Activated B cell treated with CpG ODN at 0.5 μM for 24 hours (primary cell): ENCODE data around the gene HAGH. TPM values are rescaled to one million over a fixed set of nuclear protein-coding genes. Genes with fewer than 3 reads are reported as not detected.

ENCODE experiments used
- ATAC-seq: fragments of 200-7000 bp; cut with Tn5 transposase; one replicate; pipeline ENCODE4 v1.10.0; 2021; ENCODE audit warnings: low read depth, mild to moderate bottlenecking, moderate library complexity
- CTCF ChIA-PET: fragments of 350-600 bp; sonication (Branson Sonifier 250); formaldehyde crosslinking; loops from one replicate; lab custom pipeline; 2021; ENCODE audit warnings: antibody characterized with exemption; lab: Charles Lee
- POLR2A ChIA-PET: fragments of 350-600 bp; sonication (Branson Sonifier 250); formaldehyde crosslinking; loops from one replicate; lab custom pipeline; 2021; ENCODE audit warnings: antibody characterized with exemption; lab: Charles Lee
- DNase-seq: peaks from one replicate; pipeline ENCODE4 v3.0.0; 2022
- H3K27ac Mint-ChIP-seq: one replicate; pipeline ENCODE4 v1.8.0; 2020; ENCODE audit warnings: mixed read lengths
- H3K27me3 Mint-ChIP-seq: one replicate; pipeline ENCODE4 v1.8.0; 2021; ENCODE audit warnings: mixed read lengths
- H3K36me3 Mint-ChIP-seq: one replicate; pipeline ENCODE4 v1.8.0; 2021; ENCODE audit warnings: low read depth, mixed read lengths
- H3K4me1 Mint-ChIP-seq: one replicate; pipeline ENCODE4 v1.8.0; 2021; ENCODE audit warnings: mixed read lengths
- H3K4me3 Mint-ChIP-seq: one replicate; pipeline ENCODE4 v1.8.0; 2020; ENCODE audit warnings: mild to moderate bottlenecking, mixed read lengths
- H3K9me3 Mint-ChIP-seq: one replicate; pipeline ENCODE4 v1.8.0; 2020; ENCODE audit warnings: mixed read lengths
- CTCF ChIP-seq: fragments of 200-600 bp; IDR thresholded peaks from one replicate; pipeline ENCODE4 v1.8.0; 2022; ENCODE audit warnings: antibody characterized with exemption, mild to moderate bottlenecking
- intact Hi-C: fragments of 100-400 bp; cut with micrococcal nuclease; formaldehyde crosslinking; loops from one replicate; pipeline ENCODE4 v1.15.1; 2024
- total RNA-seq: library from RNA; stranded (reverse); gene quantifications from 2 replicates; pipeline ENCODE4 v1.2.3, GENCODE V29; 2022

HAGH gene
- total RNA-seq, 1 donor from 2014 or later, result 19.5 TPM

GRCh38 chr16:1845985-1846384 is 19.4 kb upstream of the HAGH start:
- POLR2A ChIA-PET, result no interaction called here
- ATAC-seq (no peak), DNase-seq (no peak)
- TF ChIP-seq CTCF, result no peak
- no peak overlapping the region for H3K4me3 Mint-ChIP-seq
- H3K27me3 Mint-ChIP-seq, result peaks cover 8% of the 10 kb centered on the region
- no peaks in the 10 kb centered on the region for H3K4me1 Mint-ChIP-seq
- H3K27ac Mint-ChIP-seq, result no peak overlapping the region
- CTCF ChIA-PET, result no interaction called here
- intact Hi-C loops, result no loop called here
- no peaks in the 10 kb centered on the region for H3K36me3 Mint-ChIP-seq
- no peaks in the 10 kb centered on the region for H3K9me3 Mint-ChIP-seq

GRCh38 chr16:1839554-1839953 is 12.9 kb upstream of the HAGH start:
- H3K27ac Mint-ChIP-seq, result no peak overlapping the region
- intact Hi-C loops, result no loop called here
- DNase-seq, result no peak

GRCh38 chr16:1834096-1834495 is 7.5 kb upstream of the HAGH start:
- no peak overlapping the region for H3K27ac Mint-ChIP-seq
- TF ChIP-seq CTCF, result no peak
- H3K4me3 Mint-ChIP-seq, result no peak overlapping the region
- intact Hi-C loops, result no loop called here
- DNase-seq (no peak), ATAC-seq (no peak)
- CTCF ChIA-PET, result no interaction called here
- peaks cover 6% of the 10 kb centered on the region for H3K36me3 Mint-ChIP-seq
- no peaks in the 10 kb centered on the region for H3K27me3 Mint-ChIP-seq
- H3K4me1 Mint-ChIP-seq, result peaks cover 6% of the 10 kb centered on the region
- POLR2A ChIA-PET, result no interaction called here
- H3K9me3 Mint-ChIP-seq, result no peaks in the 10 kb centered on the region

More at GRCh38 chr16:1839554-1839953, 12.9 kb upstream of the HAGH start:
- no peaks in the 10 kb centered on the region for H3K4me1 Mint-ChIP-seq
- TF ChIP-seq CTCF, result no peak
- ATAC-seq, result no peak
- H3K27me3 Mint-ChIP-seq, result no peaks in the 10 kb centered on the region
- CTCF ChIA-PET, result no interaction called here
- H3K9me3 Mint-ChIP-seq, result no peaks in the 10 kb centered on the region
- POLR2A ChIA-PET, result no interaction called here
- no peaks in the 10 kb centered on the region for H3K36me3 Mint-ChIP-seq
- no peak overlapping the region for H3K4me3 Mint-ChIP-seq

GRCh38 chr16:1832838-1833454 is 6.3 kb upstream of the HAGH start:
- H3K27me3 Mint-ChIP-seq, result no peaks in the 10 kb centered on the region
- peaks cover 6% of the 10 kb centered on the region for H3K36me3 Mint-ChIP-seq
- peaks cover 15% of the 10 kb centered on the region for H3K4me1 Mint-ChIP-seq
- POLR2A ChIA-PET, result interaction anchor here (0.6 kb wide), 1 partner anchor 69 kb away, joined by 5 read pairs; no protein-coding TSS in a partner anchor
- no peaks in the 10 kb centered on the region for H3K9me3 Mint-ChIP-seq
- CTCF ChIA-PET, result no interaction called here
- no peak overlapping the region for H3K27ac Mint-ChIP-seq
- intact Hi-C loops, result no loop called here
- no peak for DNase-seq
- no peak for ATAC-seq
- no peak overlapping the region for H3K4me3 Mint-ChIP-seq
- TF ChIP-seq CTCF, result no peak

GRCh38 chr16:1831186-1832075 is 4.8 kb upstream of the HAGH start:
- ATAC-seq (no peak), DNase-seq (no peak)
- TF ChIP-seq CTCF, result no peak
- ChIA-PET POLR2A (no interaction called here), CTCF (no interaction called here)
- H3K27me3 Mint-ChIP-seq, result no peaks in the 10 kb centered on the region
- no peaks in the 10 kb centered on the region for H3K9me3 Mint-ChIP-seq
- peaks cover 23% of the 10 kb centered on the region for H3K4me1 Mint-ChIP-seq
- H3K27ac Mint-ChIP-seq, result no peak overlapping the region
- H3K4me3 Mint-ChIP-seq, result no peak overlapping the region
- peaks cover 12% of the 10 kb centered on the region for H3K36me3 Mint-ChIP-seq
- intact Hi-C loops, result no loop called here
